Neural crest cell (in vitro differentiated cells): ENCODE results near the gene DDX39B. TPM values are rescaled to one million over a fixed set of nuclear protein-coding genes. Genes with fewer than 3 reads are reported as not detected.
"Not testable (repeated sequence)": the region's sequence is repeated elsewhere in the genome, so short reads cannot be mapped to it uniquely, and the experiment has no call there.

ENCODE experiments used
- DNase-seq: peaks from one replicate; pipeline ENCODE4 v3.0.0; 2021; ENCODE audit warnings: low read depth, mixed read lengths, low spot score
- H3K27ac Mint-ChIP-seq: one replicate; pipeline ENCODE4 v1.8.0; 2021; ENCODE audit warnings: mild to moderate bottlenecking, mixed read lengths; ENCODE audit not compliant: unreplicated experiment
- H3K27me3 Mint-ChIP-seq: 2 replicates; pipeline ENCODE4 v1.8.0; 2021; ENCODE audit warnings: low read depth, mild to moderate bottlenecking, mixed read lengths
- H3K36me3 Mint-ChIP-seq: 2 replicates; pipeline ENCODE4 v1.8.0; 2021; ENCODE audit warnings: low read depth, mild to moderate bottlenecking, mixed read lengths
- H3K4me1 Mint-ChIP-seq: 2 replicates; pipeline ENCODE4 v1.8.0; 2021; ENCODE audit warnings: mixed read lengths
- H3K4me3 Mint-ChIP-seq: one replicate; pipeline ENCODE4 v1.8.0; 2021; ENCODE audit warnings: mild to moderate bottlenecking, mixed read lengths
- H3K9me3 Mint-ChIP-seq: 2 replicates; pipeline ENCODE4 v1.8.0; 2021; ENCODE audit warnings: mixed read lengths
- total RNA-seq: library from RNA; stranded (reverse); gene quantifications from 2 replicates; pipeline ENCODE4 v1.2.1, GENCODE V29; 2021
- TF ChIP-seq, protein P1 (sequence below): fragments of 200-600 bp; sonication (generic); conservative IDR thresholded peaks from 2 replicates; pipeline ENCODE4 v1.5.0; 2021; ENCODE audit warnings: antibody characterized with exemption, mild to moderate bottlenecking

The DDX39B gene
- total RNA-seq, 1 donor from 2014 or later, result 881 TPM

- Mint-ChIP-seq H3K36me3 (no peaks in the 10 kb centered on the region), H3K4me3 (no peak overlapping the region), H3K27me3 (peaks cover 83% of the 10 kb centered on the region), H3K27ac (no peak overlapping the region), H3K4me1 (peaks cover 9% of the 10 kb centered on the region), H3K9me3 (peaks cover 3% of the 10 kb centered on the region)
- DNase-seq, result no peak
- TF ChIP-seq, protein P1, sequence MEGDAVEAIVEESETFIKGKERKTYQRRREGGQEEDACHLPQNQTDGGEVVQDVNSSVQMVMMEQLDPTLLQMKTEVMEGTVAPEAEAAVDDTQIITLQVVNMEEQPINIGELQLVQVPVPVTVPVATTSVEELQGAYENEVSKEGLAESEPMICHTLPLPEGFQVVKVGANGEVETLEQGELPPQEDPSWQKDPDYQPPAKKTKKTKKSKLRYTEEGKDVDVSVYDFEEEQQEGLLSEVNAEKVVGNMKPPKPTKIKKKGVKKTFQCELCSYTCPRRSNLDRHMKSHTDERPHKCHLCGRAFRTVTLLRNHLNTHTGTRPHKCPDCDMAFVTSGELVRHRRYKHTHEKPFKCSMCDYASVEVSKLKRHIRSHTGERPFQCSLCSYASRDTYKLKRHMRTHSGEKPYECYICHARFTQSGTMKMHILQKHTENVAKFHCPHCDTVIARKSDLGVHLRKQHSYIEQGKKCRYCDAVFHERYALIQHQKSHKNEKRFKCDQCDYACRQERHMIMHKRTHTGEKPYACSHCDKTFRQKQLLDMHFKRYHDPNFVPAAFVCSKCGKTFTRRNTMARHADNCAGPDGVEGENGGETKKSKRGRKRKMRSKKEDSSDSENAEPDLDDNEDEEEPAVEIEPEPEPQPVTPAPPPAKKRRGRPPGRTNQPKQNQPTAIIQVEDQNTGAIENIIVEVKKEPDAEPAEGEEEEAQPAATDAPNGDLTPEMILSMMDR, result no peak
These were observed 39.2 kb downstream of the DDX39B start for GRCh38 chr6:31502586-31502985.

- H3K9me3 Mint-ChIP-seq, H3K4me3 Mint-ChIP-seq, H3K36me3 Mint-ChIP-seq, H3K27ac Mint-ChIP-seq, DNase-seq: not testable (repeated sequence)
- Mint-ChIP-seq H3K27me3 (peaks cover 95% of the 10 kb centered on the region), H3K4me1 (peaks cover 20% of the 10 kb centered on the region)
These were observed 42.2 kb downstream of the DDX39B start for GRCh38 chr6:31499648-31500047.

- Mint-ChIP-seq H3K27ac (no peak overlapping the region), H3K4me3 (peak overlapping the region; percentile 82), H3K4me1 (peaks cover 22% of the 10 kb centered on the region), H3K9me3 (peaks cover 3% of the 10 kb centered on the region), H3K27me3 (peaks cover 98% of the 10 kb centered on the region), H3K36me3 (no peaks in the 10 kb centered on the region)
- TF ChIP-seq, protein P1, result no peak
- DNase-seq, result no peak
These were observed 43.1 kb downstream of the DDX39B start for GRCh38 chr6:31498748-31499147.

DNA sequence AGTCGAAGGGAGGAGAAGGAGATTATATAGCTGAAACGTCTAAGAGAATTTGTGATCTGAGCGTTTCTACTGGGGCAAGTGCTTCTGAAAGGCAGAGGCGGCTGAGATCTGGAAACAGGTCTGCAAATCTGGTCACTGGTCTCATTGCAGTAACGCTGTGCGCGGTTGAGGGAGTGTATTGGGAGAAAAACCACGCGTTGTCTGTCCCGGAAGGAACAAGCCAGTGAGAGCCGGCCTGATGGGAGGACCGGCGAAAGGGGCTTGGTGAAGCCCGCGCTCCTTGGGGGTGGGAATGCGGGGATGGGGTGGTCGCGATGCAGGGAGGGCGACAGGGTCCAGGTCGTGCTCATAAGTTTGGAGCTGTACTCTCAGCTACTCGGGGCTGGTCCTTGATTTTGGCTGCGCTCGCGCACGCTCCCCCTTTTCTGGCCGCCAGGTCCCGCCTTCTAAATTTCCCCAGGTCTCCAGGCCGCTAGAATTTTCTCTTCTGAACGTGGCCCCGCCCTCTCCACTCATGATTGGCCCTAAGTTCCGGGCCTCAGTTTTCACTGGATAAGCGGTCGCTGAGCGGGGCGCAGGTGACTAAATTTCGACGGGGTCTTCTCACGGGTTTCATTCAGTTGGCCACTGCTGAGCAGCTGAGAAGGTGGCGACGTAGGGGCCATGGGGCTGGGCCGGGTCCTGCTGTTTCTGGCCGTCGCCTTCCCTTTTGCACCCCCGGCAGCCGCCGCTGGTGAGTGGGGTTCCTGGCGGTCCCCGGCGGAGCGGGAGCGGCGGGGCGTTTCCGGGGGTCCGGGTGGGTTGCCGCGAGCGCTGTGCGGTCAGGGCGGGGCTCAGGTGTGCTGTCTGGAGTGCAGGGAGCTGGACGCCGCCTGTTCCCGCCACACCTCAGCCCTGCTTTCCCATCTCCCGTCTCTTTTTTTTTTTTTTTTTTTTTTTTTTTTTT lies 44.0 kb downstream of the DDX39B start, which contains the start of gene MICB:
Gene MICB (plus strand): TSS at position 615 of the 946 bp plus-strand sequence. CDS start 49 bp downstream, at position 664.
- no peak for DNase-seq
- no peak within 1 kb of the TSS for H3K27ac Mint-ChIP-seq
- TF ChIP-seq, protein P1, result no peak
- H3K9me3 Mint-ChIP-seq, result peaks cover 3% of the 10 kb centered on the region
- H3K4me1 Mint-ChIP-seq, result peaks cover 24% of the 10 kb centered on the region
- no peaks in the 10 kb centered on the region for H3K36me3 Mint-ChIP-seq
- H3K4me3 Mint-ChIP-seq, result peak within 1 kb of the TSS; percentile 82
- H3K27me3 Mint-ChIP-seq, result peaks cover 97% of the 10 kb centered on the region

DNA sequence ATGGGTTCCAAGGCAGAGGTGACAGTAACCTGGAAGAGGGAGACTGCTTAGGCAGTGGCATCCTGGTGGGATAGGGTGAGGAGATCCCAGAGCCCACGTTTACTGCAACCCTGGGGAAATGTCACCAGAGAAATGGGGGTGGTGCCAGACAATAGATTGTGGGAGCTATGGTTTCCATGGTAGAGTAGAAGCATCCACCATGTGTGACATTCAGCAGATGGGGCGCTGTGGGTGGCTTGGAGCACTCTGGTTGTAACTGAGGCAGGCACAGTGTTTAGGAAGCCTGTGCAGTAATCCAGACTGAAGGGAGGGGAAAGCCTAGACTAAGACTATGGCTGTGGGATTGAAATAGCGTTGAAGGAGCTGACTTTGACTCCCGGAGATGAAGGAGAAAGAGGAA lies 45.0 kb downstream of the DDX39B start:
- Mint-ChIP-seq H3K4me3 (peak overlapping the region; percentile 44), H3K27me3 (peaks cover 96% of the 10 kb centered on the region), H3K4me1 (peaks cover 24% of the 10 kb centered on the region)
- not testable (repeated sequence) for DNase-seq, H3K36me3 Mint-ChIP-seq, H3K27ac Mint-ChIP-seq, H3K9me3 Mint-ChIP-seq

DNA sequence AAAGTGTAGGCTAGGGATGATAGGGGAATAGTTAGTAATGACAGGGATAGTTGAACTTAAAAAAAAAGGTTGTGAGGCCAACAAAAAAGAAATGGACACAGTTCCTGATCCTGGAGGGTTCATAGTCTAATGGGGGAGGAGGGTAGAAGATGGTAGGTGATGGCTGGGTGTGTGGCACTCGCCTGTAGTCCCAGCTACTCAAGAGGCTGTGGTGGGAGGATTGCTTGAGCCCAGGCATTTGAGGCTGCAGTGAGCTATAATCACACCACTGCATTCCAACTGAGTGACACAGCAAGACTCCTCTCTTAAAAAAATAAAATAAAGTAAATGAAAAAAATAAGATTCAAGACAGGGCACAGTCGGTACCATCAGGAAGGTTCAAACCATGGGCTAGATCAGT lies 46.2 kb downstream of the DDX39B start:
- H3K36me3 Mint-ChIP-seq, result no peaks in the 10 kb centered on the region
- TF ChIP-seq, protein P1, result no peak
- no peak overlapping the region for H3K27ac Mint-ChIP-seq
- peaks cover 91% of the 10 kb centered on the region for H3K27me3 Mint-ChIP-seq
- H3K4me1 Mint-ChIP-seq, result peaks cover 24% of the 10 kb centered on the region
- DNase-seq, result no peak
- no peaks in the 10 kb centered on the region for H3K9me3 Mint-ChIP-seq
- peak overlapping the region; percentile 35 for H3K4me3 Mint-ChIP-seq
